Spinal cord (tissue), 10 donors: Measurements from ENCODE around the gene MOBP. TPM values are rescaled to one million over a fixed set of nuclear protein-coding genes. Genes with fewer than 3 reads are reported as not detected.

Experiments used
- DNase-seq, 6 donors: peaks; one replicate each; pipeline versions ENCODE4 v3.0.0 to v3.0.0-alpha.2; 2013 to 2015; ENCODE audit warnings: low spot score in 6 of 6, low read depth in 4 of 6
- H3K27ac ChIP-seq: one replicate; pipeline ENCODE4 v1.5.1; 2013; ENCODE audit warnings: low read depth, low read length, control low read depth
- H3K27me3 ChIP-seq: one replicate; pipeline ENCODE4 v1.6.1; 2013; ENCODE audit warnings: low read length; ENCODE audit not compliant: control insufficient read depth, insufficient read depth
- H3K36me3 ChIP-seq: one replicate; pipeline ENCODE4 v1.6.1; 2013; ENCODE audit warnings: low read length; ENCODE audit not compliant: control insufficient read depth, insufficient read depth
- H3K4me1 ChIP-seq: one replicate; pipeline ENCODE4 v1.6.1; 2013; ENCODE audit warnings: low read length; ENCODE audit not compliant: control insufficient read depth, insufficient read depth
- H3K4me3 ChIP-seq: one replicate; pipeline ENCODE4 v1.5.1; 2013; ENCODE audit warnings: low read depth, low read length, control low read depth
- H3K9me3 ChIP-seq: one replicate; pipeline ENCODE4 v1.6.1; 2013; ENCODE audit warnings: low read length; ENCODE audit not compliant: control insufficient read depth, insufficient read depth
- WGBS: methylation state at CpG from one replicate; pipeline ENCODE4 v1.1.5; 2013; ENCODE audit warnings: missing lambda C conversion rate; ENCODE audit not compliant: insufficient coverage; 5-methylcytosine and 5-hydroxymethylcytosine counted together
- polyA plus RNA-seq, 2 donors: library from polyadenylated mRNA; unstranded; fragments of 120-200 nt; gene quantifications; one replicate each; pipeline ENCODE4 v1.2.1, GENCODE V29; 2013; ENCODE audit not compliant: insufficient read length in 2 of 2
- total RNA-seq, 2 donors: library from RNA; depleted of rRNA in 1 of 2; stranded (reverse); fragments of 120-200 nt in 1 of 2; fragments of >200 nt in 1 of 2; gene quantifications; one replicate each; pipeline versions ENCODE4 v1.2.3 to v1.2.4, GENCODE V29; 2013 to 2014
- donor health status: healthy.

Gene MOBP
- total and polyA plus RNA-seq, 4 donors: 125 to 433 (median 287) TPM

DNA sequence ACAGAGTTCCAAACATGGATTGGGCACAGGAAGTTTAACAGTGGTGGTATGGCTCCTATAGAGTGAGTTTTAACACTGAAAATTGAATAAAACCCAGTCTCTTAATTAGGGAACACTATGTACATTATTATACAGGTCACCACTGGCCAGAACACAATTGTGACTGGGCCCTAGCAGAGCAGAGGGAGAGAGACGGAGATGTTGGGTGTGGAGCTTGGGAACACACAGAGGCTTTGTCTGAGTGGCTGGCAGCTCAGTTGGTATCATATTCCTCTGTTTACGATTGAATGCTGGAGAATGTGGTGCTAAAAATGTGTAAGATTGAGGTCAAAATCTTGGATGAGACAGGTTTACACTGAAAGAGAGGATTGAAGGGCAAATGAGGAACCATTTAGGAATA lies 6.8 kb upstream of the MOBP start:
- H3K27me3 ChIP-seq: no peaks in the 10 kb centered on the region
- no peak overlapping the region for H3K4me3 ChIP-seq
- no peaks in the 10 kb centered on the region for H3K9me3 ChIP-seq
- no peaks in the 10 kb centered on the region for H3K4me1 ChIP-seq
- H3K36me3 ChIP-seq: no peaks in the 10 kb centered on the region
- 43% methylated on average over 2 of the region's 2 CpGs for WGBS
- H3K27ac ChIP-seq: no peak overlapping the region
- DNase-seq: peak in 1 of 6 donors; percentile 24

DNA sequence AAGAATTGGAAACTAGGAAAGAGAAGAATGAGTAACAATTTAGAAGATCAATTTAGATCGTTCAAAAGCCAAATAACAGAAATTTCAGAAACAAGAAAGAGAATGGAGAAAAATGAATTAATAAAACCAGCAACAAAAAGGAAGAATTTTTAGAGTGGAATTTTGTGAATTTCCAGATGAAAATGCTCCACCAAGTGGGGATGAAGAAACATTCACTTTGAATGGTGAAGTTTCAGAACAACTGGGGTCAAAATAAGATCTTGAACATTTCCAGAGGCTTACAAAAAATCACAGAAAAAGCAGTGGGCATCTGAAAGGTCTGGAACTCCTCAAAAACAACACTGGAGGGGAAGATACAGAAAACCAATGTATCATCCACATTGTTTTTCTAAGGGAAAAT lies 4.2 kb upstream of the MOBP start:
- DNase-seq: no peak
- Histone ChIP-seq H3K9me3 (no peaks in the 10 kb centered on the region), H3K27me3 (no peaks in the 10 kb centered on the region), H3K4me1 (no peaks in the 10 kb centered on the region), H3K27ac (no peak overlapping the region), H3K4me3 (no peak overlapping the region), H3K36me3 (no peaks in the 10 kb centered on the region)
- WGBS: no CpG with 5 or more reads among the region's 1 CpG

DNA sequence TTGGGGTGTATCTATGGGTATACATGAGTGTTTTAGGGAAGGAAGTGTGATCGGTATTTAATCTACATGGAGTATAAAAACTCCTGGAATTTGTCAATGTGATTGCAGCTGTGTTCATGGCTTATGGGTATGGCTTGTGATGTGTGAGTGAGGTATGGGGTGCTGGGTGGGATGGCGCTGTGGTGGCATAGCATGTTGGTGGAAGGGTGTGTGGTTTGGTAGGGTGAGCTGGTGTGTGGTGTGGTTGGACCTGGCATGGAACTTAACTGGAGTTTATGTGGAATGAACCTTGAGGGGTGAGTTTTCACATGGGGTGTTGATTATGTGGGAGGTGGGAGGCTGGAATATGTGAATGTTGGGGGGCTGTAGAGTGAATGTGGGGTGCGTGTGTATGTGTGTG lies 492 bp upstream of the MOBP start:
- 66% methylated on average over 3 of the region's 3 CpGs for whole genome bisulfite sequencing
- Histone ChIP-seq H3K36me3 (no peaks in the 10 kb centered on the region), H3K27me3 (no peaks in the 10 kb centered on the region), H3K4me1 (no peaks in the 10 kb centered on the region), H3K27ac (no peak overlapping the region), H3K4me3 (no peak overlapping the region), H3K9me3 (no peaks in the 10 kb centered on the region)
- no peak for DNase-seq

DNA sequence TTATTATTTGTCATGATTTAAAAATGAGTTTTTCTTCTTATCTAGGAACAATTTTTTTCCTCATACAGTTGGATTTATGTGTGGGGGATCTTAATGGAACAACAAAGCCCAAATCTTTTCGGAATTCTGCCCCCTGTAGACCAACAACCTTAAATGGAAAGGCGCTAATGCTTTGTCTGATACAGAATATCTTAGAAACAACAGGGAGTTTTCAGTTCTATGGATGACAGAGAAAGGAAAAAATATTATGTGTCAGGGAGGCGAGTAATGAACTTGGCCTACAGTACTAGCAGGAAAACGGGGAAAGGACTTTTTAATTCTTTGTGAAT lies 592 bp downstream of the MOBP start:
- WGBS: 63% methylated on average over 2 of the region's 4 CpGs
- DNase-seq: no peak
- Histone ChIP-seq H3K9me3 (no peaks in the 10 kb centered on the region), H3K36me3 (no peaks in the 10 kb centered on the region), H3K27me3 (no peaks in the 10 kb centered on the region), H3K27ac (no peak overlapping the region), H3K4me1 (no peaks in the 10 kb centered on the region), H3K4me3 (no peak overlapping the region)

DNA sequence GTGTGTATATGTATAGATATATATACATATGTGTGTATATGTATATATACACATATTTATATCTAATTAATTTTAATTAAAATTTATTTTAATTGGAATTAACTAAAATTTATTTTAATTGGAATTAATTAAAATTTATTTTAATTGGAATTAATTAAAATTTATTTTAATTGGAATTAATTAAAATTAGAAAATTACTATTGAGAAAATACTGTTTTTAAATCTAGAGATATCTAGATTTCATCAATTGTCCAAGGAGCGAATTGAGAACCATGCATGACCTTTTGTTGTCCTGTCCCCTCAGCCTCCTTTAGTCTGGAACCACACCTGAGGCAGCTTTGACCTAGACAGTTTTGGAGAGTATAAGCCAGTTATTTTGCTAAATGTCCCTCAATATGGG lies 1.8 kb downstream of the MOBP start:
- Histone ChIP-seq H3K4me1 (no peaks in the 10 kb centered on the region), H3K36me3 (no peaks in the 10 kb centered on the region), H3K9me3 (no peaks in the 10 kb centered on the region), H3K27me3 (no peaks in the 10 kb centered on the region), H3K27ac (no peak overlapping the region), H3K4me3 (no peak overlapping the region)
- no peak for DNase-seq
- WGBS: no CpG with 5 or more reads among the region's 1 CpG

DNA sequence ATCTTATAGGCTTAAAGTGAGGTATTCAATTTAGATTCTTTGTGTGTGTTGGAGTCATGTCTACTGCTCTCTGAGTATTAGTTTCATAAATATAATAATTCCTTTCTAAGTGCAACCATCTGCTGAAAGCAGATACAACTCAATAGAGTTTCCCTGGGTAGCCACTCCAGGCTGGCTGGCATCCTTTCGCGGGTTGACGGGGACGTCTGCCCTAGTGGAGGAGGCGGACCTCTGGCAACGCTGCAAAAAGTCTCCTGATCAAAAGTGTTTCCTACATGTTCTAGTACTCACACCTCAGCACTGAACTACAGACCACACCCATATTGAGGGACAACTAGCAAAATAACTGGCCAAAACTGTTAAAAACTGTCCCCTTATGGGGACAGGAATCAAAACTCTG lies 2.5 kb downstream of the MOBP start:
- Histone ChIP-seq H3K9me3 (no peaks in the 10 kb centered on the region), H3K4me3 (no peak overlapping the region), H3K27ac (no peak overlapping the region), H3K4me1 (no peaks in the 10 kb centered on the region), H3K36me3 (no peaks in the 10 kb centered on the region), H3K27me3 (no peaks in the 10 kb centered on the region)
- no peak for DNase-seq
- WGBS: 58% methylated on average over 6 of the region's 6 CpGs

DNA sequence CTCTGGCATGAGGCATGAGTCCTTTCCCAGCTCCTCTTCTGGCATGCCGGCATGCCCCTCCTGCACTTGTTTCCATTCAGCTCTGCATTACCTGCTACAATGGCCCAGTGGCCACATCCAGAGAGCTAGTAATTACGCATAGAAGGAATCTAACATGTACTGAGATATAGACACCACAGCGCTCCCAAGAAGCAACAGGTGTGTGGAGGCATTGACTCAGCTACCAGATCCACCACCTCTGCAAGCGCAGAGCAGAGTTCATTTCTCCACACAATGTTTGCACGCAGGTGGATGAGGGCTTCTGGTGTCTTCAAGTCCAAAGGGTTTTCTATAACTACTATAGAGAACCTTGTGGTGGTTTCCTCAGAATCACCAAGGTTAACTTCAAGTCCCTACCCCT lies 4.2 kb downstream of the MOBP start:
- H3K4me1 ChIP-seq: no peaks in the 10 kb centered on the region
- WGBS: 90% methylated on average over 2 of the region's 5 CpGs
- no peaks in the 10 kb centered on the region for H3K27me3 ChIP-seq
- H3K36me3 ChIP-seq: no peaks in the 10 kb centered on the region
- no peak overlapping the region for H3K4me3 ChIP-seq
- DNase-seq: no peak
- no peaks in the 10 kb centered on the region for H3K9me3 ChIP-seq
- H3K27ac ChIP-seq: no peak overlapping the region

DNA sequence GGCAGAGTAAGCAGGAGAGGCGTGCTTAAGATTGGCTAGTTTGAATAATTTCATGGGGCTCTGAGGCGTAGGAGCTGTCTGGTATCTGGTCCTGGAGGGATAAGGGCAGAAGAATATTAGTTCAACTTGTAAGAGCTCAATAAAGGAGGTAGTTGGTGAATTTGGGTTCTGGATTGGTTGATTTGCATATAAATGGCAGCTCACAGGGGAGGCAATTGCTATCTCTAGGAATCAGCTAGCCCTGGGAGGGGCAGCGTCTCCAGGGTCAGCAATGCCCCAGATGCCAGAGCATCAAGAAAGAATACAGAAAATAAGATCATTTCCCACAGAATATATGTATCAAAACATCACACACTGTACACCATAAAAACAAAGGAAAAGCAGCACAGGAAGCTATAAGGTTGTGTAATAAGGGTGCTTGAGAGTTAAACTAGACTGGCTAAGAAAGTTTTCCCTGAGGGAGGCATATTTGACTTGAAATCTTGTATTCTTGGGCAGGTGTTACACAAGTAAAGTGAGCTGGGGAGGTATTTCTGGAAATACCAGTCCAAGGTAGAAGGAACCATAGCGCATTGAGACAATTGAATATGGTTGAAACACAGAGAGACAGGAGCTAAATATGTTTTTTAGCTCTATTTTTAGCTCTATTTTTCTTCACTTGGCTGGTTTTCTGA lies 6.1 kb downstream of the MOBP start:
- WGBS: 80% methylated on average over 3 of the region's 4 CpGs
- no peak overlapping the region for H3K27ac ChIP-seq
- no peaks in the 10 kb centered on the region for H3K4me1 ChIP-seq
- no peak overlapping the region for H3K4me3 ChIP-seq
- no peaks in the 10 kb centered on the region for H3K27me3 ChIP-seq
- H3K9me3 ChIP-seq: no peaks in the 10 kb centered on the region
- no peak for DNase-seq
- H3K36me3 ChIP-seq: no peaks in the 10 kb centered on the region

DNA sequence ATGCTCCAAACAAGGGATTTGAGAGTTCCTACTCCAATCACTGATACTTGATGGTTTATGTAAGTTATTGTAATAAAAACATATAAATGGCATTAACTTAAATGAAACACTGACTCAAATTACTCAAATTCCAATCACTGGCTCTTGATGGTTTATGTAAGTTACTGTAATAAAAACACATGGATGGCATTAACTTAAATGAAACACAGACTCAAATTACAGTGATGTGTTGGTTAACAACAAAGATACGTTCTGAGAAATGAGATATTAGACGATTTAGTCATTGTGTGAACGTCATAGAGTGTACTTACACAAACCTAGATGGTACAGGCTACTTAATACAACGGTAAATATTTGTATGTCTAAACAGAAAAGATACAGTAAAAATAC lies 6.6 kb downstream of the MOBP start:
- Histone ChIP-seq H3K4me1 (no peaks in the 10 kb centered on the region), H3K27ac (no peak overlapping the region), H3K4me3 (no peak overlapping the region), H3K27me3 (no peaks in the 10 kb centered on the region), H3K36me3 (no peaks in the 10 kb centered on the region), H3K9me3 (no peaks in the 10 kb centered on the region)
- DNase-seq: peak in 1 of 6 donors; percentile 40
- WGBS: no CpG with 5 or more reads among the region's 4 CpGs

DNA sequence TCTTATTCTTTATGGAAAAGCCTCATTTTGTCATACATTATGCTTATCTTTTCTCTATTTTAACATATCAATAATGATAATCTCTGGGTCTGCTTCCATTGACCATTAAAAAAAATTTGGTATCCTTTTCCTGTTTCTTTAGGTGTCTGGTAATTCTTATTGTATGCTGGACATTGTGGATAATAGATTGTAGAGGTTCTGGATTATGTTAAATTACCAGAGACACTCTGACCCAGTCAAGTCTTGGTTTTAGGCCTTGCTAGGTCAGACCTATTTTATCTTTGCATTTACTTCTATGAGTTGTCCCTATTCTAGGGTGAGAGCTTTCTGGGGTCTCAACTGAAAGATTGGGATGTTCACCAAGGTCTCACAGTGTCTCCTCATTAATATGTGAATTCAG lies 9.3 kb downstream of the MOBP start:
- no peak for DNase-seq
- Histone ChIP-seq H3K27me3 (no peaks in the 10 kb centered on the region), H3K4me3 (no peak overlapping the region), H3K27ac (no peak overlapping the region), H3K9me3 (no peaks in the 10 kb centered on the region), H3K4me1 (no peaks in the 10 kb centered on the region), H3K36me3 (no peaks in the 10 kb centered on the region)
